Adipose tissue (tissue), 3 donors: ENCODE results near the gene RBM41. TPM values are rescaled to one million over a fixed set of nuclear protein-coding genes. Genes with fewer than 3 reads are reported as not detected.

Experiments used
- H3K27ac ChIP-seq: one replicate; pipeline ENCODE4 v1.5.1; 2013; ENCODE audit warnings: low read depth, low read length
- WGBS, 3 donors: extraction: QIAGEN DNeasy Blood & Tissue Kit; methylation state at CpG; one replicate each; pipeline ENCODE4 v1.1.7; 2013; 5-methylcytosine and 5-hydroxymethylcytosine counted together
- polyA plus RNA-seq, 3 donors: library from polyadenylated mRNA; stranded (reverse); fragments of 200-250 nt; gene quantifications; one replicate each; pipeline ENCODE4 v1.2.3, GENCODE V29; 2013
- donor health status: healthy with polysubstance abuse.
- donor health status: Bipolar disorder and iron deficiency.
- donor health status: healthy.

RBM41 gene
- polyA plus RNA-seq, 3 donors: 2.8 to 5.1 (median 4.5) TPM

GRCh38 chrX:107054978-107055377, 63.6 kb downstream of the RBM41 start:
- H3K27ac ChIP-seq: no peak overlapping the region
- WGBS, 3 donors: 76 to 90% (median 89%) methylated on average over 3 of the region's 3 CpGs

- no peak overlapping the region for H3K27ac ChIP-seq
- WGBS, 3 donors: 51 to 68% (median 58%) methylated on average over 6 of the region's 6 CpGs
Observed at GRCh38 chrX:107050195-107050709, 68.4 kb downstream of the RBM41 start.

GRCh38 chrX:107047622-107048021, 71.0 kb downstream of the RBM41 start:
- H3K27ac ChIP-seq: no peak overlapping the region
- WGBS, 3 donors: 38 to 70% (median 46%) methylated on average over 1 of the region's 1 CpG

- WGBS, 3 donors: 39 to 80% (median 78%) methylated on average over 1 of the region's 1 CpG
- H3K27ac ChIP-seq: no peak overlapping the region
Observed at GRCh38 chrX:107029752-107030151, 88.9 kb downstream of the RBM41 start.

GRCh38 chrX:107025545-107025944, 93.1 kb downstream of the RBM41 start:
- no peak overlapping the region for H3K27ac ChIP-seq
- 15 to 38% (median 29%) methylated on average over 2 of the region's 2 CpGs for WGBS, 3 donors

GRCh38 chrX:107014936-107015335, 103.7 kb downstream of the RBM41 start:
- no peak overlapping the region for H3K27ac ChIP-seq
- 12 to 54% (median 29%) methylated on average over 1 of the region's 1 CpG for WGBS, 3 donors

Other genes starting within 250 kb of the RBM41 start
- under 1 TPM in 1 of 3 donors, not detected in 2; 0.40 TPM for gene RIPPLY1, start 215.5 kb downstream of the RBM41 start, polyA plus RNA-seq
- 1 to 10 TPM in 1 of 3 donors, under 1 TPM in 2; 0.38 to 1.2 (median 0.45) TPM for gene CLDN2, start 198.4 kb downstream of the RBM41 start, polyA plus RNA-seq
- gene MORC4, start 118.6 kb downstream of the RBM41 start, polyA plus RNA-seq: 10 to 100 TPM in 2 of 3 donors, 1 to 10 TPM in 1; 6.3 to 12.4 (median 11.6) TPM
- 1 to 10 TPM in 1 of 3 donors, under 1 TPM in 1, not detected in 1; 0.12 to 4.0 TPM for gene NUP62CL, start 87.6 kb upstream of the RBM41 start, polyA plus RNA-seq
- gene DNAAF6, start 87.8 kb upstream of the RBM41 start, polyA plus RNA-seq: not detected